ENCODE measurements around the gene ANXA2R.
A peak's percentile ranks its signal among the peaks of the same experiment; 100 is the strongest.
"Not testable (repeated sequence)": the region's sequence is repeated elsewhere in the genome, so short reads cannot be mapped to it uniquely, and the experiment has no call there.

Gene ANXA2R

GRCh38 chr5:43060020-43060419 lies 19.9 kb upstream of the ANXA2R start:
- not testable (repeated sequence) for DNase-seq (ENCODE audit: low read depth, low spot score)

GRCh38 chr5:43055098-43055497 lies 15.0 kb upstream of the ANXA2R start:
- not testable (repeated sequence) for DNase-seq (ENCODE audit: low read depth, low spot score)

GRCh38 chr5:43051684-43052083 lies 11.6 kb upstream of the ANXA2R start:
- DNase-seq (ENCODE audit: low read depth, low spot score) = no peak

GRCh38 chr5:43050384-43050783 lies 10.3 kb upstream of the ANXA2R start:
- DNase-seq (ENCODE audit: low read depth, low spot score) = no peak

GRCh38 chr5:43049236-43049635 lies 9.1 kb upstream of the ANXA2R start:
- DNase-seq (ENCODE audit: low read depth, low spot score) = no peak

GRCh38 chr5:43046474-43046873 lies 6.4 kb upstream of the ANXA2R start:
- no peak for DNase-seq (ENCODE audit: low read depth, low spot score)

GRCh38 chr5:43045236-43045635 lies 5.1 kb upstream of the ANXA2R start:
- DNase-seq (ENCODE audit: low read depth, low spot score) = no peak

- DNase-seq (ENCODE audit: low read depth, low spot score) = peak; percentile 88
Measured at GRCh38 chr5:43044181-43044914, 4.2 kb upstream of the ANXA2R start.

- no peak for DNase-seq (ENCODE audit: low read depth, low spot score)
Measured at GRCh38 chr5:43043400-43043756, 3.3 kb upstream of the ANXA2R start.

GRCh38 chr5:43042626-43043399 lies 2.7 kb upstream of the ANXA2R start:
- DNase-seq (ENCODE audit: low read depth, low spot score) = peak; percentile 72

- peak; percentile 81 for DNase-seq (ENCODE audit: low read depth, low spot score)
Measured at GRCh38 chr5:43042176-43042625, 2.1 kb upstream of the ANXA2R start.

GRCh38 chr5:43041669-43042175 lies 1.6 kb upstream of the ANXA2R start:
- DNase-seq (ENCODE audit: low read depth, low spot score) = peak; percentile 76

GRCh38 chr5:43041110-43041668 lies 1.1 kb upstream of the ANXA2R start:
- DNase-seq (ENCODE audit: low read depth, low spot score) = no peak

- peak; percentile 81 for DNase-seq (ENCODE audit: low read depth, low spot score)
Measured at GRCh38 chr5:43039471-43040286, 440 bp downstream of the ANXA2R start.

GRCh38 chr5:43039152-43039470 lies 1.0 kb downstream of the ANXA2R start:
- no peak for DNase-seq (ENCODE audit: low read depth, low spot score)

- DNase-seq (ENCODE audit: low read depth, low spot score) = peak; percentile 52
Measured at GRCh38 chr5:43038496-43038989, 1.6 kb downstream of the ANXA2R start.

GRCh38 chr5:43037636-43038495 lies 2.3 kb downstream of the ANXA2R start:
- no peak for DNase-seq (ENCODE audit: low read depth, low spot score)

GRCh38 chr5:43036856-43037635 lies 3.1 kb downstream of the ANXA2R start:
- DNase-seq (ENCODE audit: low read depth, low spot score) = no peak

- DNase-seq (ENCODE audit: low read depth, low spot score) = no peak
Measured at GRCh38 chr5:43036409-43036808, 3.7 kb downstream of the ANXA2R start.

- no peak for DNase-seq (ENCODE audit: low read depth, low spot score)
Measured at GRCh38 chr5:43034591-43034968, 5.5 kb downstream of the ANXA2R start.

Measured in ELF-1 (cell line).